HG02885 (cell line): ENCODE results near the gene TPK1.

Experiments used
- ATAC-seq: cut with Tn5 transposase; IDR thresholded peaks from one replicate; pipeline ENCODE4 v1.9.1; 2021; ENCODE audit warnings: mild to moderate bottlenecking; ENCODE audit not compliant: unreplicated experiment, poor library complexity

The TPK1 gene

DNA sequence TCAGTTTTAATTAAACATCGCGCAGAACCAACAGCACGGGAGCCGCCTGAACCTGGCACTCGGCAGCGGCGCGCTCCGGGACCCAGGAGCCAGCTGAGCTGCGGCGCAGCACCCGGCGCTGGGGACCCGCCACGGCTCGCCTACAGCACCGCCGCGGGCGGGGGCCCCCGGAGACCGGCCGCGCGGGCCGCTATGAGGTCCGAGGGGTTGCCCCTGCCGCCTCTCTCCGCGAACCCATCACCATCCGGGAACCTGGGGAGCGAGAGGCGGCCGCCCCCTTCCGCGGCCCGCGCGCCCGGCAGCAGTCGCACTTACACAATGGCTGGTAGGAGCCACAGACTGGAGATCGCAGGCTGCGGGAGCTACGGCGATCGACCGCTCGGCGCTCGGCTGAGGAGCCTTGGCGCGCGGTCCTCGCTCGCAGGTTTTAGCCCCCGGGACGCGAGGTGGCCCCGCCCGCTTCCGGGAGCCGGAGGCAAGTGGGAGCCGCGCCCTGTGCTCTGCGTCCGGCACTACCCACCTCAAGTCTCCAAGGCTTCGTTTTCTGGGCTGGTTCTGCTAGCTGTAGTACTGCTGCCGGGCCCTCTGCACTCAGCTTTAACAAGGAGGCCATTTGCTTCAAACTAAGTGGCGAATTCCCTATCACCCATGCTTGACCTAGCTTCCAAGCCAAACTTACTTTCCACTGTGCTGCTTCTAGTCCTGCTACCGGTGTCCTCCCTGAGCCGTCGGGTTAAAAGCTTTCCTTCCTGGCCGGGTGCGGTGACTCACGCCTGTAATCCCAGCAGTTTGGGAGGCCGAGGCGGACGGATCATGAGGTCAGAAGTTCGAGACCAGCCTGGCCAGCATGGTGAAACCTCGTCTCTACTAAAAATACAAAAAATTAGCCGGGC, at the start of gene TPK1:
TPK1 (minus strand) TSS at position 402 of the 893 bp plus-strand sequence. CDS start 451 bp downstream, outside the sequence.
- ATAC-seq: peak; percentile 83

DNA sequence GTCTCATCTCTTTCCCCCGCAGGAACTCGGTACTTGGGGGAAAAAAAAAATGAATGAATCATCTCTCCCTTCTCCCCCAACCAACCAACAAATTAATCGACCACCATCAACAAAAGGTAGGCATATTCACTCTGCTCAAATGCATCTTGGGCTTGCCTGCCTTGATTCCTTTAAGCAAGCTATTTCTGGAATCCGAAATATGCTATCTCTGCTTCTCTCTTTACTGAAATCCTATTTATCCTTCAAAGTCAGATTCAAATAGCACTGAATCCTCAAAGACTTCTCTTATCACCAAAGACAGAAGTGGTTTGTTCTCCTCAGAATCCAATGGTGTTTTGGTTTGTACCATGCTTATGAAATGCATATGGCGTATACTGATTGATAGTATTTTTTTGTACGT, 49.6 kb upstream of the TPK1 start:
- no peak for ATAC-seq

DNA sequence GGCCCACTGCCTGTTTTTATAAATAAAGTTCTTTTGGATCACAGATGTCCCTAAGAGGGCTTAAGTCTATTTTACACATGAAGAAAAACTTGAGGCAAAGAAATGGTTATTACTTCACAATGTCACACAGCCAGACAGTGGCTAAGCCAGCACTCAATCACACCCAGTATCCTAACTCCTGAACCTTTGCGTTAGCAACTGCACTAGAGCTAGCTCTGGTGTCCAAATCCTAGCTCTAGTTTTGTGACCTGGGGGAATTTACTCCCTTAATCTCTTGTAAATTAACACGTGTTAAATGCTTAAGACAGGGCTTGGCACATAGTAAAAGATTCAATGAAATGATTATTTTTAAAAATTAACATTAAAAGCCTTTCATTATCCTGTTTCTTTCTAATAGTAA, 49.0 kb upstream of the TPK1 start:
- no peak for ATAC-seq

DNA sequence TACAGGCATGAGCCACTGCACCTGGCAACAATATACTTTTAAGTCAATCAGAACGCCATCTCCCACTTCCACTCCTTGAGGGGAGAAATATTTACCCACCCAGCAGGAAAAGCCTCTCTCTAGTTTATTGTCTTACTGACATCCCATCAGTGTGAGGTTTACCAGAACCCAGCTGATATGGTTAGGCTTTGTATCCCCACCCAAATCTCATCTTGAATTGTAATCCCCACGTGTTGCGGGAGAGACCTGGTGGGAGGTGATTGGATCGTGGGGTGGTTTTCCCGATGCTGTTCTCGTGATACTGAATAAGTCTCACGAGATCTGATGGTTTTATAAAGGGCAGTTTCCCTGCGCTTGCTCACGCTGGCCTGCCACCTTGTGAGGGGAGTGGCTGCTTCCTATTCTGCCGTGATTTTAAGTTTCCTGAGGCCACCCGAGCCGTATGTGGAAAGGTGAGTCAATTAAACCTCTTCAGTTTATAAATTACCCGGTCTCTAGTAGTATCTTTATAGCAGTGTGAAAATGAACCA, 37.5 kb upstream of the TPK1 start:
- ATAC-seq: no peak

DNA sequence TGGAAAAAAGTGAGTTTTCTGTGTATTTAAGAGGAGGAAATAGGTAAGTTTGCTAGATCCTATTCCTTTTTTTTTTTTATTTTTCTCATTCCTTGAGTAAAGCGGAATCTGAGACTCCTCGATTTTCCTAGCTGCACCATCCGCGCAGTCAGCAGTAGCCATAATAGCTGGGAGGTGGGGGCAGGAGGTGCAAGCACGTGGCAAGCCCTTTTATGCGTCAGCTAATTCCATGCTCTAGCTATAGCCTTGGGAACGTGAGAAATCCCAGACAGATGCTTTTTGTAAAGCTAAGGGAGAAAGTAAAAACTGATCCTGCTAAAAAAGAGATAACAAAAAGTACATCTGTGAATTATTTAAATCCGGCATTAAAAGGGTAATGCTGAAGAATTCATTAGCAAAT, 33.2 kb upstream of the TPK1 start:
- no peak for ATAC-seq

DNA sequence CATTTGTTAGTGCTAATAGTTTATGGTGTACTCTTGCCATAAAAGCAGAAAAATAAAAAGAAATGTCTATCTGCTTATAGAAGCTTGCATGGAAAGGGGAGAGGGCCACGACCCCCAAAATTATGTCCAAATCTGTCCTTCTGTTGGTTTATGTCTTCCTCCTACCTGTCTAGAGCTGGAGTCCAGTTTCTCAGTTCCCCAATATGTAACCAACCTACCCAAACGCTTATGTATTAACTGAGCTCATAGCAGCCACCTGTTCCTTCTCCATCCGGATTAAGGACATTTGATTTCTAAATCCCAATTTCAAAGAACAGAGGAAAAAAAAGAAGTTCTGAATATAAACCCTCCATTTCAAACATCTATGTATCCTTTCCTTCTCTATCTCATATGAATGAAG, 30.3 kb upstream of the TPK1 start:
- no peak for ATAC-seq

DNA sequence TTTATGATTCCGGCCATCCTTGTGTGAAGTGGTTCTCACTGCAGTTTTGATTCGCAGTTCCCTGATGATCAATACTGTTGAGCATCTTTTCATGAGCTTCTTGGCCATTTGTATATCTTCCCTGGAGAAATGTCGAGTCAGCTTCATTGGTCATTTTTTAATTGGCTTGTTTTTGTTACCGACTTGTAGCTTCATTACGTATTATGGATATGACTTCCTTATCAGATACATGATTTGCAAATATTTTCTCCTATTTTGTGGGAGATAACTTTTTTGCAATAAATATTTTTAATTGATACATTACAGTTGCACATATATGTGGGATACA, 27.4 kb upstream of the TPK1 start:
- no peak for ATAC-seq

DNA sequence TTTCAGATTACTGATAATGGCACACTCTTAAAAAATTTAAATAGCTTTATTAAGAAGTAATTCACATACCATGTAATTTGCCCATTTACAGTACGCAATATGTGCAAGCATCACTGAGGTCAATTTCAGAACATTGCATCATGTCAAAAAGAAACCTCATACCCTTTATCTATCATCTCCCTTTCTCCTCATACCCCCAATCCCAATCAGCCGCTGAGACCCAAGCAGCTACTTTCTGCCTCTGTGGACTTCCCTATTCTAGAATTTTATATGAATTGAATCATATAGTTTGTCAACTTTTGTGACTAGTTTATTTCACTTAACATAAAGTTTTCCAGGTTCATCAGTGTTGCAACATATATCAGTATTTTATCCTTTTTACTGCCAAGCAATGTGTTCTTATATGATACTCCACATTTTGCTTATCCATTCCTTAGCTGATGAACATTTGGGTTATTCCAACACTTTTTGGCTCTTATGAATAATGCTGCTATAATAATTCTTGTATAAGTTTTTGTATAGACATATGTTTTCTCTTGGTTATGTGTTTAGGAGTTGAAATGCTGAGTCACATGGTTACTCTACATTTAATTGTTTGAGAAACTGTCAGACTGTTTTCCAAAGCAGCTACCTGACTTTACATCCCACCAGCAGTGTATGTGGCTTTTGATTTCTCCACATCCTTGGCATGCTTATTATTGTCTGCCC, 26.9 kb upstream of the TPK1 start:
- ATAC-seq: no peak

DNA sequence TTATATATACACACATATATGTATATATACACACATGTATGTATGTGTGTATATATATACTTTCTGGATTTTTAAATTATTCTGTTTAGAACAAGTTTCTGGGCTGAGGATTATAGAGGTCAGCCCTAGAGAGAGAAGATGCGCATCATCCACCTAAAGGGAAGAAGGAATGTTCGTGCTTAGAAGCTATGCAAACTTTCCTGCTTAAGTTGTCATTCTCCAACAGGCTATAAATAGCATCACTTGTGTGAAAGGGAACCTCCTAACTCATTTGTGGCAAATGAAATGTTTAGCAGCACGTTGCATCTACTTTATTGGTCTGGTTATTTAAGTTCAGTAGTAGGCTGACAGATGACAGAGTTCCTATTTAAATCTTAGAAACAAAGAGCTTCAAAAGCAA, 23.9 kb upstream of the TPK1 start:
- no peak for ATAC-seq

DNA sequence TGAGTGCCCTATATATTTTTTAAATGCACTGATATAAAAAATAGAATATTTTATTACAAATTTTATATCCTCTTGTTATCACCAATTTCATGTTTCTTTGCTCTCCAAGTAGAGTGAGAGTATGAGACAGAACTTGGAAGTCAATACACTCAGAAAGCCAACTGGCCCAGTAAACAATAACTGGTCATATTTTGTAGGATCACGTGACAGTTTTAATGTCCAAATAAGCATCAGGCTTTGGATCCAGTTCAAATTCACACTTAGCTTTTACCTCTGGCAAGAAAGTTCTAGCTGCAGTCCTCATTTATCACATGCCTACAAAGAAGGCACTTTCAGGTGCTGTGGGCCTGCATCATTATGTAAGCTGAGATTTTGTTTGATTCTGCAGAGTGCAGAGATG, 21.6 kb upstream of the TPK1 start:
- ATAC-seq: no peak

DNA sequence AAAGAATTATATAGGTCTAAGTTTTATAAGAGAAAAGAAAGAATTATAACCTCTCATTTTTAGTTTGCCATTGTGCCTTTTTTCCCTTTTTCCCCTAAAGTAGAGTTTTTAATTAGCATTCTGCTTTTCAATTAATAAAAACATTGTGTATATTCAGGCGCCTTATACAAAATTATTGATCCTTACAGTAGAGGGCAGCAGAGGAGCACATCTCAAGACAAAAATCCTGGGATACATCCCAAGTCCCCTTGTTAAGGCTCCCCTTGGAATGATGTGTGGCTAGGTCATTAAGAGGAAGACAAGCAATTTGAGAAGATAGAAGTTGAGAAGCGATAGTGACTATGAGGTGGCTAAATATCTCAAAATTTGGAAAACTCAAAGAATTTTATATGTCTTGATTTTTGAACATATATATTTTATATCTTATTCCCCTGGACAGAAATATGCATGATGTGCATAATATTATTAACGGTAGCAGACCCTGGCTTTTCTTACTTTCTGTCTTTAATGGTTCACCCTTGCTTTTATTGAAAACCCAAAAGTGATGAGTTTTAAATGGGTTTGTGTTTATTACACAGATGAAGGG, 19.1 kb upstream of the TPK1 start:
- ATAC-seq: no peak

DNA sequence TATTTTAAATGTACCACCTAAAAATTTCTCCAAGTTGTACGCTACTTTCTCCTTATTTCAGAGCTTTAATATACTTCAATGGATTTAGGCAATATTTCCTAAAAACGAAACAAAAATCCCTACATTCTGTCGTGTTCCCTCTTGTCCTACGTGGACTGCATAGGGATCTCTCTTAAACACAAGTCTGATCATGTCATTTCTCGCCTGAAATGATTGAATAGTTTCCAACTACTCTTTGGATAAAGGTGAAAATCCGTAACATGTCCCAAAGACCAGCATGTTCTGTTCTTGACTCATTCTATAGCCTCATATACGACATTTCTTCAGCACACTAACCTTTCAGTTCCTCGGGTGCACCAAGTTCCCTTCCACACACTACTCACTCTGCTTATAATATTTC, 17.7 kb upstream of the TPK1 start:
- ATAC-seq: no peak

DNA sequence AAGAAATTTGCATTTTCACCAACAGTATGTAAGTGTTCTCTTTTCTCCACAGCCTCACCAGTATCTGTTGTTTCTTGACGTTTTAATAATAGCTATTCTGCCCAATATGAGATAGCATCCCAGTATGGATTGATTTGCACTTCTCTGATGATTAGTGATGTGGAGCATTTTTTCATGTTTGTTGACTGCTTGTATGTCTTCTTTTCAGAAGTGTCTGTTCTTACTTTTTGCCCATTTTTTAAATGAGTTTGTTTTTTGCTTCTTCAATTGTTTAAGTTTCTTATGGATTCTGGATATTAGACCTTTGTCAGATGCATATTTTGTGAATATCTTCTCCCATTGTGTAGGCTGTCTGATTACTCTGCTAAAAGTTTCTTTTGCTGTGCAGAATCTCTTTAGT, 12.2 kb upstream of the TPK1 start:
- no peak for ATAC-seq

DNA sequence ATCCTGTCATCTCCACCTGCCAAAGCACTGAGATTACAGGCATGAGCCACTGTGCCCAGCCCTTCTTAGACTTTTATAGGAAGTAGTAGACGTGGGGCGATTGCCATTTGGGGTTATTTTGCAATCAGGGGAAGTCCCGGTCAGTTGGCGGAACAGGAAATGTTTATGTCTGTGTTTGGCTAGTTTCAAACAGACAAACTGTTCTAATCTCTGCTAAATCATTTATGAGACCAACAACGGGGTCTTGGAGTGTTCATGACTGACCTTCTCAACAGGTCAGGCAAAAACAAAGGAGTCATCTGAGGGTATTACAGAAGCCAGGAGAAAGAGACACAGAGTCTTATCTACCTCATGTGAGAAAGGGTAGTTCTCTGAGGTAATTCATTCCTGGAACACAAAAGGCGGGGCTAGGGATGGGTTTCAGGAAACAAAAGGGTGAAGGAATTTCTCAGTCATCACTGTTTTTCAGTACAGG, 6.6 kb upstream of the TPK1 start:
- peak; percentile 89 for ATAC-seq

DNA sequence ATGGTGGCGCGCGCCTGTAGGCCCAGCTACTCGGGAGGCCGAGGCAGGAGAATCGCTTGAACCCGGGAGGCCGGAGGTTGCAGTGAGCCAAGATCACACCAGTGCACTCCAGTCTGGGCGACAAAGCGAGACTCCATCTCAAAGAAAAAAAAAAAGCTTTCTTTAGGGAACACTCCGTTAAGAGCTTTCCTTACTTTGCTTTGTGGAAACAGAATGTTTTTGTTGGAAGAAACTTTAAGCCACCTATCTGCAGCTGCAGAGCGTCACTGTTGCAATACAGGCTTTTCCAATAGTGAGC, 641 bp upstream of the TPK1 start:
- ATAC-seq: no peak

DNA sequence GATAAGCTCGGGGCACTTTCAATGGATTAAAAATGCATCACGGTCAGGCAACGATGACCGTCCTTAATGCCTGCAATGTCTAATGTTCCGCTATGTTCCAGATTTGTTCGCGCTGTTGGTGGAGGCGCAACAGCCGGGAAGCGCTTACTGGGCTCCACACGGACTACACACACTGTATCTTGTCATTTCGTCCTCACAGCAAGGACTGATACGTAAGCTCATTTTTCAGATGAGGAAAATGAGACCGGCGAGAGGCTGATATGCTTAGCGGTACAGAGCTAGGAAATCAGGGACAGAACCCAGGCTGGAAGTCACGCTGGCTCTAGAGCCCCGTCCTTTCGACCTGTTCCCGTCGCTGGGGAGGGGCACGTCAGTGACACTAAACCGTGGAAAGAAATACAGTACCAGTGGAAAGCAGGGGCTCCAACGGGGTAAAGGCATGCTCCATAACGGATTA, 670 bp downstream of the TPK1 start:
- peak; percentile 38 for ATAC-seq

DNA sequence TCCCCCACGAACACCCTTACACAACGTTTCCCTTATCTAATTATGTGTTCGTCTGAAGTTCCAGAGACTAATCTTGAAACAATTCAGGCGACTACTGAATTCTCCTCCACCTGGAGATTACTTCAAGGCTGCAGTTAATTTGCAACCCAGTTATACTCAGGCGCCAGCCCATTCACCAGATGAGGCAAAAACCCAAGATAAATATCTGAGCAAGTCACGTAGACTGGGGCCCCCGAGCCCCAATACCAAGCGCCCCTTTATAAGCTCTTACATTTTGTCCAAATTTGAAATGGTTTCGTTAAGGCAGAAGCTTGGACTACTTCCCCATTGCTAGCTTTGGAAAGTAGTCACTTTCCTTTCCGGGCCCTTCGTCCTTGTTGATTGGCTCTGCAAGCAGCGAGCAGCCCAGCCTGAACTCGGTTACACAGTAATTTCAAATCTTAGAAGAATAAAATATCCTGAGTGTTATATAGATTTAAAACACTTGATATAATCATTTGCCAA, 1.2 kb downstream of the TPK1 start:
- ATAC-seq: peak; percentile 25

DNA sequence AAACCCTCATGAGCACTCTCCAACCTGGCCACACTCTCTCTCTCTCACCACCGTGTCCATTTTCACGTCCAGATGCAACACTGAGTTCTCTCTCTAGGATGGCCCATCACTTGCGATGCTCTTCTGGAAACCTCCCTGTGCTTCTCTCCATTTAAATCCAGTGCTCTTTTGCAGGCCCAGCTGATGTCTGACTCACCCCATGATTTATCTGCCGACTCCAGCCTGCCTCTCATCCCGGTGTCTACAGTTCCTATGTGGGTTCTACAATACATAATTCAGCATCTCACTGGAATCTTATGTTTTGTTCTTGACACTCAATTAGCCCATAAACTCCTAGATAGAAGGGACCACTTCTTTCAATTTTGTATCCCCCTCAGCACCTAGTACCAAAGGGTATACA, 5.0 kb downstream of the TPK1 start:
- no peak for ATAC-seq

DNA sequence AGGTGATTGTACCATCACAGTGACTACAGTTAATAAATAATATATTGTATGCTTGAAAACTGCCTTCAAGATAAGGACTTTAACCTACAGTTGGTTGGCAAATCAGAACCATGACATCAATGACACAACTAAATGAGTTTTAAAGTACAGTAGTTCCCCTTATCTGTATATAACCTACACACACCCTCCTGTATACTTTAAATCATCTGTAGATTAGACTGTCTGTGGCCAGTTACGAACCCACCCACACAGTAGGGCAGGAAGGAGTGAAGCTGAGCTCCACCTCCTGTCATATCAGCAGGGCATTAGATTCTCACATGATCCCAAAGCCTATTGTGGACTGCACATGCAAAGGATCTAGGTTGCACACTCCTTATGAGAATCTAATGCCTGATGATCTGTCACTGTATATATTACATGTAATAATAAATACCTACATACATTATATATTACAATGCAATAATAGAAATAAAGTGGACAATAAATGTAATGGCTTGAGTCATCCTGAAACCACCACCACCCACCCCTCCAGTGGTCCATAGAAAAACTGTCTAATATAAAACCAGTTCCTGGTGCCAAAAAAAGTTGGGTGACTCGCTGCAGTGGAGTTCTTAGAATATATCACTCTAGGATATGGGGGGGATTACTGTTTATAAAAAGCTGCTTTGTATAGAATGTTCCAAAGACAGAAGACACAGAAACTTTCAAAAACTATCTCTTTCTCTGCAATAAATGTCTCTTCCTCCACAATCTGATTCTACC, 5.6 kb downstream of the TPK1 start:
- ATAC-seq: no peak

DNA sequence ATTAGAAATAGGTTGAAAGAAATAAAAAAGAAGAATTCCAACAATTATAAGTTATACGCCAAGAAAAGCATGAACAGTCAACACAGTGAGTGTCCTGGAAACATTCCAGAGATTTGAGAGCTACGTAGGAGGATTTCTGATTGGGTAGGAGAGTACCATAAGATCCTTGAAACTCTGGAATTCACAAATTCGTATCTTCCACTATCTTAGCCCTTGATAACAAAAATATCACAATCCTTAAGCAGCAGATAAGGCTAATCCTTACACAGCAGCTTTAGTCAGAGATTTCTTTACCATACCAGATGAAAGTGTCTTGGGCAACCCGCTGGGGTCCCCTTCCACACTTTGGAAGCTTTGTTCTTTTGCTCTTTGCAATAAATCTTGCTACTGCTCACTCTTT, 8.2 kb downstream of the TPK1 start:
- ATAC-seq: no peak
